ENCODE data around the gene NKAIN4.
A peak's percentile ranks its signal among the peaks of the same experiment; 100 is the strongest.

The NKAIN4 gene

DNA sequence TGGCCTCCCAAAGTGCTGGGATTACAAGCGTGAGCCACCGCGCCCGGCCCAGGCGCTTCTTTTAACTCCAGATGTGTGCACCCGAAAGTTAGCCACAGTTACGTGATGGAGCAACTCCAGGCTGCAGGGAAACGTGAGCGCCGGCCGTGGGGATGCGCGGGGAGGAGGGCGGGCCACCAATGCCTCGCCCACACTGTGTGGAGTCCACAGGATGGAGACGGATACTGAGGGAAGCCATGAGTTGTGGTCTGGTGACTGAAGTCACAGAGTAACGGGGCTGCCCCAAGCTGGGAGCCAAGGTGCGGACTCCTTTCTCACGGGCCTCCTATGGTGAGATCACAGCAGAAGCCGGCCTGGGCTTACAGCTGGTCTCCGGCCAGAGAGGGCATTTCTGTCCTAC is 61.5 kb downstream of the NKAIN4 start:
- no peak for TF ChIP-seq TCF12 (IDR thresholded peaks at IDR 0.05; ENCODE audit: low read depth)
- no peak for TF ChIP-seq TEAD4 (IDR thresholded peaks at IDR 0.05)
- no peak for TF ChIP-seq EP300 (IDR thresholded peaks at IDR 0.05; ENCODE audit: borderline replicate concordance)
- TF ChIP-seq, protein P1, sequence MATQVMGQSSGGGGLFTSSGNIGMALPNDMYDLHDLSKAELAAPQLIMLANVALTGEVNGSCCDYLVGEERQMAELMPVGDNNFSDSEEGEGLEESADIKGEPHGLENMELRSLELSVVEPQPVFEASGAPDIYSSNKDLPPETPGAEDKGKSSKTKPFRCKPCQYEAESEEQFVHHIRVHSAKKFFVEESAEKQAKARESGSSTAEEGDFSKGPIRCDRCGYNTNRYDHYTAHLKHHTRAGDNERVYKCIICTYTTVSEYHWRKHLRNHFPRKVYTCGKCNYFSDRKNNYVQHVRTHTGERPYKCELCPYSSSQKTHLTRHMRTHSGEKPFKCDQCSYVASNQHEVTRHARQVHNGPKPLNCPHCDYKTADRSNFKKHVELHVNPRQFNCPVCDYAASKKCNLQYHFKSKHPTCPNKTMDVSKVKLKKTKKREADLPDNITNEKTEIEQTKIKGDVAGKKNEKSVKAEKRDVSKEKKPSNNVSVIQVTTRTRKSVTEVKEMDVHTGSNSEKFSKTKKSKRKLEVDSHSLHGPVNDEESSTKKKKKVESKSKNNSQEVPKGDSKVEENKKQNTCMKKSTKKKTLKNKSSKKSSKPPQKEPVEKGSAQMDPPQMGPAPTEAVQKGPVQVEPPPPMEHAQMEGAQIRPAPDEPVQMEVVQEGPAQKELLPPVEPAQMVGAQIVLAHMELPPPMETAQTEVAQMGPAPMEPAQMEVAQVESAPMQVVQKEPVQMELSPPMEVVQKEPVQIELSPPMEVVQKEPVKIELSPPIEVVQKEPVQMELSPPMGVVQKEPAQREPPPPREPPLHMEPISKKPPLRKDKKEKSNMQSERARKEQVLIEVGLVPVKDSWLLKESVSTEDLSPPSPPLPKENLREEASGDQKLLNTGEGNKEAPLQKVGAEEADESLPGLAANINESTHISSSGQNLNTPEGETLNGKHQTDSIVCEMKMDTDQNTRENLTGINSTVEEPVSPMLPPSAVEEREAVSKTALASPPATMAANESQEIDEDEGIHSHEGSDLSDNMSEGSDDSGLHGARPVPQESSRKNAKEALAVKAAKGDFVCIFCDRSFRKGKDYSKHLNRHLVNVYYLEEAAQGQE (IDR thresholded peaks at IDR 0.05; ENCODE audit: low read depth), result no peak
- no peak for TF ChIP-seq EGR1 (IDR thresholded peaks at IDR 0.05)
- no peak for TF ChIP-seq FOXM1 (IDR thresholded peaks at IDR 0.05; ENCODE audit: borderline replicate concordance, low read depth)
- no peak for TF ChIP-seq RAD21 (IDR thresholded peaks at IDR 0.05; ENCODE audit: low read depth)
- TF ChIP-seq YY1 (IDR thresholded peaks at IDR 0.05; ENCODE audit: low read depth), result no peak
- TF ChIP-seq, protein P2, sequence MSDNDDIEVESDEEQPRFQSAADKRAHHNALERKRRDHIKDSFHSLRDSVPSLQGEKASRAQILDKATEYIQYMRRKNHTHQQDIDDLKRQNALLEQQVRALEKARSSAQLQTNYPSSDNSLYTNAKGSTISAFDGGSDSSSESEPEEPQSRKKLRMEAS (IDR thresholded peaks at IDR 0.05), result no peak
- no peak for TF ChIP-seq CEBPB (IDR thresholded peaks at IDR 0.05)
- no peak for TF ChIP-seq CREB1 (IDR thresholded peaks at IDR 0.05; ENCODE audit: low read depth)
- TF ChIP-seq, protein P3, sequence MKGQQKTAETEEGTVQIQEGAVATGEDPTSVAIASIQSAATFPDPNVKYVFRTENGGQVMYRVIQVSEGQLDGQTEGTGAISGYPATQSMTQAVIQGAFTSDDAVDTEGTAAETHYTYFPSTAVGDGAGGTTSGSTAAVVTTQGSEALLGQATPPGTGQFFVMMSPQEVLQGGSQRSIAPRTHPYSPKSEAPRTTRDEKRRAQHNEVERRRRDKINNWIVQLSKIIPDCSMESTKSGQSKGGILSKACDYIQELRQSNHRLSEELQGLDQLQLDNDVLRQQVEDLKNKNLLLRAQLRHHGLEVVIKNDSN (IDR thresholded peaks at IDR 0.05), result no peak
- TF ChIP-seq TAF1 (IDR thresholded peaks at IDR 0.05; ENCODE audit: low read depth), result no peak
- no peak for TF ChIP-seq NFIC (IDR thresholded peaks at IDR 0.05)
- TF ChIP-seq ZBTB7A (IDR thresholded peaks at IDR 0.05; ENCODE audit: low read depth), result no peak

DNA sequence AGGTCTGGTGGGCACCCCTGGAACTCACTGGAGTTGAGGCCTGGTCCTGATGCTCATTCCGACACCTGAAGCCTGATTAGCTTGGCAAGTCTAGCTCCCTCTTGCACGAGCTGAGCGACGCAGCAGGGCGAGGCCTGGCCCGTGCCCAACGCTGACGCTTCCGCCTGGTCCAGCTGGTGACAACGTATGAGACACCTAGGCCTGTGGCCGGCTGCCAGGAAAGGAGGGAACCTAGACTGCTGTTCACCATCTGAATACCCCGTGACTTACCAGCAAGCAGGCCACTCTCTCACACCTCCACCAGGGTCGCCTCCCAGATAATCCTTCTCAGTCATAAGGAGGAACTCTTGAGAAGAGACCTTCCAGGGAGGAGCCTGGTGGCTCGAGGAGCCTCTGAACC is 62.9 kb downstream of the NKAIN4 start:
- TF ChIP-seq ZBTB7A (IDR thresholded peaks at IDR 0.05; ENCODE audit: low read depth) (no peak), EP300 (IDR thresholded peaks at IDR 0.05; ENCODE audit: borderline replicate concordance) (no peak), CREB1 (IDR thresholded peaks at IDR 0.05; ENCODE audit: low read depth) (no peak), TAF1 (IDR thresholded peaks at IDR 0.05; ENCODE audit: low read depth) (no peak), NFIC (IDR thresholded peaks at IDR 0.05) (peak; percentile 86)
- TF ChIP-seq, protein P2 (IDR thresholded peaks at IDR 0.05), result 0 out of 2 replicates have a peak, but pooled peaks have one; percentile 13
- TF ChIP-seq, protein P3 (IDR thresholded peaks at IDR 0.05), result 0 out of 2 replicates have a peak, but pooled peaks have one; percentile 19

DNA sequence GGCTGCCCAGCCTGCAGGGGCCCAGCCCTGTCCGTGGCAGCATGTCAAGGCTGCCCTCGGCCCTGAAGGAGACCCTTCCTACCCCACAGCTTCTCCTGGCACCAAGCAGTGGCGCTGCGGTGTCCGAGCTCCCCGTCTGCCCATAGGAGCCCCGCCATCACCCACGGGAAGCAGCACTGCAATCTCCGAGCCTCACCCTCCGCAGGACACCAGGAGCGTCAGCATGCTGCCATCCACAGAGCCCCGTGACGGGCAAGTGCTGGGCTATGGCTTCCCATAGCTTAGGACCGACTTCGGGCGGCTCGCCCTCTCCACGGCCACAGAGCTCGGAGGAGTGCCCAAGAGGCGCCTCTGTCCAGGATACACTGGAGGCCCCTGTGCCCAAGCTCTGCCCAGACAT is 63.4 kb downstream of the NKAIN4 start:
- TF ChIP-seq, protein P3 (IDR thresholded peaks at IDR 0.05), result no peak
- TF ChIP-seq YY1 (IDR thresholded peaks at IDR 0.05; ENCODE audit: low read depth) (no peak), FOXM1 (IDR thresholded peaks at IDR 0.05; ENCODE audit: borderline replicate concordance, low read depth) (no peak), CEBPB (IDR thresholded peaks at IDR 0.05) (no peak), CREB1 (IDR thresholded peaks at IDR 0.05; ENCODE audit: low read depth) (no peak), ZBTB7A (IDR thresholded peaks at IDR 0.05; ENCODE audit: low read depth) (no peak), NFIC (IDR thresholded peaks at IDR 0.05) (no peak), TAF1 (IDR thresholded peaks at IDR 0.05; ENCODE audit: low read depth) (no peak), EGR1 (IDR thresholded peaks at IDR 0.05) (no peak), RAD21 (IDR thresholded peaks at IDR 0.05; ENCODE audit: low read depth) (no peak), TCF12 (IDR thresholded peaks at IDR 0.05; ENCODE audit: low read depth) (no peak), TEAD4 (IDR thresholded peaks at IDR 0.05) (no peak), EP300 (IDR thresholded peaks at IDR 0.05; ENCODE audit: borderline replicate concordance) (no peak)
- TF ChIP-seq, protein P2 (IDR thresholded peaks at IDR 0.05), result no peak
- TF ChIP-seq, protein P1 (IDR thresholded peaks at IDR 0.05; ENCODE audit: low read depth), result no peak
